ENCODE results near the gene RIC1. TPM values are rescaled to one million over a fixed set of nuclear protein-coding genes. Genes with fewer than 3 reads are reported as not detected.

The RIC1 gene
- total RNA-seq, 1 experiment from 2014 or later: 18.6 TPM

DNA sequence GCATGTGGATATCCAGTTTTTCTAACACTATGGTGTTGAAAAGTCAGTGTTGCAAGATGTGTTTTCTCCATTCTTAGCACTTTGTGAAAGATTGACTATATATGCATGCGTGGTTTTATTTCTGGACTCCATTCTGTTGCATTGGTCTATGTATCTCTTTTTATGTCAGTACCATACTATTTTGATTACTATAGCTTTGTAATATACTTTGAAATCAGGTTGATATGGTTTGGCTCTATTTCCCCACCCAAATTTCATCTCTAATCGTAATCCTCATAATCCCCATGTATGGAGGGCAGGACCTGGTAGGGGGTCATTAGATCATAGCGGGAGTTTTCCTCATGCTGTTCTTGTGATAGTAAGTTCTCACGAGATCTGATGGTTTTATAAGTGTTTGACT, 6.5 kb downstream of the RIC1 start:
- peaks cover 17% of the 10 kb centered on the region for H3K36me3 Mint-ChIP-seq (ENCODE audit: insufficient read depth, unreplicated experiment)
- Histone ChIP-seq H3K4me3 (ENCODE audit: low read depth, low read length) (no peak overlapping the region), H3K4me1 (peaks cover 33% of the 10 kb centered on the region), H3K9me3 (0 out of 2 replicates have a peak, but pooled peaks cover 6% of the 10 kb centered on the region), H3K27me3 (replicated peaks; ENCODE audit: control insufficient read depth, insufficient read depth, low read length) (no peaks in the 10 kb centered on the region), H3K36me3 (ENCODE audit: control insufficient read depth, insufficient read depth, low read length) (no peaks in the 10 kb centered on the region)
- DNase-seq: no peak
- TF ChIP-seq, protein P1, sequence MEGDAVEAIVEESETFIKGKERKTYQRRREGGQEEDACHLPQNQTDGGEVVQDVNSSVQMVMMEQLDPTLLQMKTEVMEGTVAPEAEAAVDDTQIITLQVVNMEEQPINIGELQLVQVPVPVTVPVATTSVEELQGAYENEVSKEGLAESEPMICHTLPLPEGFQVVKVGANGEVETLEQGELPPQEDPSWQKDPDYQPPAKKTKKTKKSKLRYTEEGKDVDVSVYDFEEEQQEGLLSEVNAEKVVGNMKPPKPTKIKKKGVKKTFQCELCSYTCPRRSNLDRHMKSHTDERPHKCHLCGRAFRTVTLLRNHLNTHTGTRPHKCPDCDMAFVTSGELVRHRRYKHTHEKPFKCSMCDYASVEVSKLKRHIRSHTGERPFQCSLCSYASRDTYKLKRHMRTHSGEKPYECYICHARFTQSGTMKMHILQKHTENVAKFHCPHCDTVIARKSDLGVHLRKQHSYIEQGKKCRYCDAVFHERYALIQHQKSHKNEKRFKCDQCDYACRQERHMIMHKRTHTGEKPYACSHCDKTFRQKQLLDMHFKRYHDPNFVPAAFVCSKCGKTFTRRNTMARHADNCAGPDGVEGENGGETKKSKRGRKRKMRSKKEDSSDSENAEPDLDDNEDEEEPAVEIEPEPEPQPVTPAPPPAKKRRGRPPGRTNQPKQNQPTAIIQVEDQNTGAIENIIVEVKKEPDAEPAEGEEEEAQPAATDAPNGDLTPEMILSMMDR (IDR thresholded peaks at IDR 0.05; ENCODE audit: insufficient read depth in 1 of 2, low read depth in 1 of 2, low read length in 1 of 2, severe bottlenecking in 1 of 2, unreplicated experiment in 1 of 2): no peak
- H3K27me3 Mint-ChIP-seq (ENCODE audit: insufficient read depth, unreplicated experiment): no peaks in the 10 kb centered on the region
- H3K9me3 Mint-ChIP-seq (ENCODE audit: unreplicated experiment): peaks cover 15% of the 10 kb centered on the region
- intact Hi-C loops (cut with micrococcal nuclease; ENCODE audit: unreplicated experiment): no loop called here
- H3K4me1 Mint-ChIP-seq (ENCODE audit: low read depth, unreplicated experiment): peaks cover 38% of the 10 kb centered on the region
- ChIA-PET POLR2A (no interaction called here), CTCF (no interaction called here)
- H3K4me3 Mint-ChIP-seq (ENCODE audit: unreplicated experiment): no peak overlapping the region
- no TSS peak for BruUV-seq (replicated peaks)
- H3K27ac Mint-ChIP-seq (ENCODE audit: unreplicated experiment): no peak overlapping the region

DNA sequence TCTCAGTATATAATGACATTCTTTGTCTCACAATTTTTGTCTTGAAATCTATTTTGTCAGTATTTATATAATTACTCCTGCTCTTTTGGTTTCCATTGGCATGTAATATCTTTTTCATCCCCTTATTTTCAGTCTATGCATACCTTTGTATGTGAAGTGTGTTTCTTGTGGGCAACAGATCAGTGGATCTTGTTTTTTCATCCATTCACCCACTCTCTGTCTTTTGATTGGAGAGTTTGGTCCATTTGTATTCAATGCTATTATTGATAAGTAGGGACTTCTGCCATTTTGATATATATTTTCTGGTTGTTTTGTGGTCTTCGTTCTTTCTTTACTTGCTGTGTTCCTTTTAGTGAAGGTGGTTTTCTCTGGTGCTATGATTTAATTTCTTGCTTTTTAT, 10.9 kb downstream of the RIC1 start:
- no peak for DNase-seq
- H3K9me3 ChIP-seq: 0 out of 2 replicates have a peak, but pooled peaks cover 3% of the 10 kb centered on the region
- intact Hi-C loops (cut with micrococcal nuclease; ENCODE audit: unreplicated experiment): no loop called here
- Mint-ChIP-seq H3K4me3 (ENCODE audit: unreplicated experiment) (no peak overlapping the region), H3K27me3 (ENCODE audit: insufficient read depth, unreplicated experiment) (no peaks in the 10 kb centered on the region), H3K4me1 (ENCODE audit: low read depth, unreplicated experiment) (peaks cover 9% of the 10 kb centered on the region), H3K9me3 (ENCODE audit: unreplicated experiment) (peaks cover 16% of the 10 kb centered on the region), H3K36me3 (ENCODE audit: insufficient read depth, unreplicated experiment) (peaks cover 13% of the 10 kb centered on the region), H3K27ac (ENCODE audit: unreplicated experiment) (no peak overlapping the region)
- TF ChIP-seq, protein P1 (IDR thresholded peaks at IDR 0.05; ENCODE audit: insufficient read depth in 1 of 2, low read depth in 1 of 2, low read length in 1 of 2, severe bottlenecking in 1 of 2, unreplicated experiment in 1 of 2): no peak
- no TSS peak for BruUV-seq (replicated peaks)
- H3K36me3 ChIP-seq (ENCODE audit: control insufficient read depth, insufficient read depth, low read length): no peaks in the 10 kb centered on the region
- no peaks in the 10 kb centered on the region for H3K27me3 ChIP-seq (replicated peaks; ENCODE audit: control insufficient read depth, insufficient read depth, low read length)
- no peak overlapping the region for H3K4me3 ChIP-seq (ENCODE audit: low read depth, low read length)
- CTCF ChIA-PET: no interaction called here
- POLR2A ChIA-PET: no interaction called here
- H3K4me1 ChIP-seq: no peaks in the 10 kb centered on the region

DNA sequence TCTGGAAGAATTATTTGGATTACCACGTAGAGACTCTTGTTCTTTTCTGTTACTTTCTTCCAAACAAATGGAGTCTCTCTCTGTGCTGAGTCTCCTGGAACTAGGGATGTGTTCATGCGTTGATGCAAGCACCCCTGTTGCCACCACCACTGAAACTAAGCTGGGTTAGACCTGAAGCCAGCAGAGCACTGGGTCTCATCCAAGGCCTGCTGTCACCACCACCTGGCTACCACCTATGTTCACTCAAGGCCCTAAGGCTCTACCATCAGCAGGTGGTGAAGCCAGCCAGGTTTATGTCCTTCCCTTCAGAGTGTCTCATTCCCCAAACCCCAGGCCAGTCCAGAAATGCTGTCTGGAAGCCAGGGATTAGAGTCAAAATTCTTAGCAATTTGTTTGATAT, 13.3 kb downstream of the RIC1 start:
- H3K4me3 Mint-ChIP-seq (ENCODE audit: unreplicated experiment): no peak overlapping the region
- Histone ChIP-seq H3K9me3 (no peaks in the 10 kb centered on the region), H3K27me3 (replicated peaks; ENCODE audit: control insufficient read depth, insufficient read depth, low read length) (no peaks in the 10 kb centered on the region), H3K4me3 (ENCODE audit: low read depth, low read length) (no peak overlapping the region), H3K4me1 (no peaks in the 10 kb centered on the region), H3K36me3 (ENCODE audit: control insufficient read depth, insufficient read depth, low read length) (no peaks in the 10 kb centered on the region)
- POLR2A ChIA-PET: no interaction called here
- no peak for DNase-seq
- CTCF ChIA-PET: no interaction called here
- no peaks in the 10 kb centered on the region for H3K27me3 Mint-ChIP-seq (ENCODE audit: insufficient read depth, unreplicated experiment)
- peaks cover 7% of the 10 kb centered on the region for H3K4me1 Mint-ChIP-seq (ENCODE audit: low read depth, unreplicated experiment)
- intact Hi-C loops (cut with micrococcal nuclease; ENCODE audit: unreplicated experiment): no loop called here
- TF ChIP-seq, protein P1 (IDR thresholded peaks at IDR 0.05; ENCODE audit: insufficient read depth in 1 of 2, low read depth in 1 of 2, low read length in 1 of 2, severe bottlenecking in 1 of 2, unreplicated experiment in 1 of 2): no peak
- peaks cover 12% of the 10 kb centered on the region for H3K36me3 Mint-ChIP-seq (ENCODE audit: insufficient read depth, unreplicated experiment)
- BruUV-seq (replicated peaks): no TSS peak
- peaks cover 15% of the 10 kb centered on the region for H3K9me3 Mint-ChIP-seq (ENCODE audit: unreplicated experiment)
- no peak overlapping the region for H3K27ac Mint-ChIP-seq (ENCODE audit: unreplicated experiment)

All from Caco-2 (cell line).